HUES48 (cell line): ENCODE results near the gene KLHL3.

ENCODE experiments used
- H3K27ac ChIP-seq: one replicate; pipeline ENCODE4 v1.7.0; 2013; ENCODE audit warnings: low read depth, low read length, inconsistent platforms
- H3K27me3 ChIP-seq: 2 replicates; pipeline ENCODE4 v1.6.1; 2013; ENCODE audit warnings: mild to moderate bottlenecking, low read length; ENCODE audit not compliant: control insufficient read depth, insufficient read depth
- H3K36me3 ChIP-seq: 2 replicates; pipeline ENCODE4 v1.6.1; 2013; ENCODE audit warnings: low read length; ENCODE audit not compliant: control insufficient read depth, insufficient read depth
- H3K4me1 ChIP-seq: 2 replicates; pipeline ENCODE4 v1.6.1; 2013; ENCODE audit warnings: mild to moderate bottlenecking, low read length; ENCODE audit not compliant: control insufficient read depth, insufficient read depth
- H3K4me3 ChIP-seq: 2 replicates; pipeline ENCODE4 v1.5.1; 2013; ENCODE audit warnings: mild to moderate bottlenecking, low read depth, low read length
- H3K9ac ChIP-seq: 2 replicates; pipeline ENCODE4 v1.6.1; 2013; ENCODE audit warnings: mild to moderate bottlenecking, low read depth, low read length, moderate library complexity
- H3K9me3 ChIP-seq: 2 replicates; pipeline ENCODE4 v1.6.1; 2013; ENCODE audit warnings: low read length; ENCODE audit not compliant: control insufficient read depth, insufficient read depth

Gene KLHL3

DNA sequence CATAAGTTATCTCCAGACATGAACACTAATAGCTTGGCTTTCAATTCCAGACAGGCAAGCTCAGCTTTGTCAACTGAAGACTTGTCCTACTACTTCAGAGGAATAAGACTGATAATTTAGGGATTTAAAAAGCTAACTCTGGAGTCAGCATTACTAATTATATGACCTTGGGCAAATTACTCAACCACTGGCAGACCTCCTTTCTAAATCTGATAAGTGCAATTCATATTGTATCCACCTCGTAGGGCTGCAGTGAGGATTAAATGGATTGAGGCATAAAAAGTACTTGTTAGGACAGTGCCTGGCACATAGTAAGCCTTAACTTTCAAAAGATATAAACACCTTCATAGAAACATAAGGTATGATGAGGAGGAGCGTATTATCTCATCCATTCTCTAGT lies 104.4 kb downstream of the KLHL3 start:
- peaks cover 3% of the 10 kb centered on the region; the same call in 1 of the 2 replicates for H3K36me3 ChIP-seq
- H3K9me3 ChIP-seq, result no peaks in the 10 kb centered on the region
- no peaks in the 10 kb centered on the region for H3K27me3 ChIP-seq
- no peak overlapping the region for H3K4me3 ChIP-seq
- H3K4me1 ChIP-seq, result peaks cover 6% of the 10 kb centered on the region
- H3K27ac ChIP-seq, result no peak overlapping the region
- H3K9ac ChIP-seq, result no peak overlapping the region

DNA sequence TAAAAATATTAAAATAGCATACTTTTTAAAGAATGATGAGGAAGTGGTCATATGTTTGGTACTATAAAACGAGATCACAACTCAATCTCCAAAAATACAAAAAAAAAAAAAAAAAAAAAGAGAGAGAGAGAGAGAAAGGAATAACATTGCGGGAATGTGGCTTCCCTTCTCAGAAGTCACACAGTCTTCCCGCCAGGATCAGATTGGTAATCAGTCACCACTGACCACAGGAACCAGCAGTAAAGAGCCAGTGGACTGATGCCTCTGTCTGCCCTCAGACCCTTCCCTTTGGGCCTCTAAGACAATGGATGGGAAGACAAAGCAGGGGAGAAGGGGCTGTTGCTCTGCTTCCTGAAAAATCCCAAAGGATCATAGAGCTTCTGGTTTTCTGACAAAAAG lies 104.9 kb downstream of the KLHL3 start:
- H3K9me3 ChIP-seq, result no peaks in the 10 kb centered on the region
- no peak overlapping the region for H3K27ac ChIP-seq
- peaks cover 3% of the 10 kb centered on the region; the same call in 1 of the 2 replicates for H3K36me3 ChIP-seq
- H3K27me3 ChIP-seq, result no peaks in the 10 kb centered on the region
- no peak overlapping the region for H3K9ac ChIP-seq
- H3K4me3 ChIP-seq, result no peak overlapping the region
- peaks cover 6% of the 10 kb centered on the region for H3K4me1 ChIP-seq

DNA sequence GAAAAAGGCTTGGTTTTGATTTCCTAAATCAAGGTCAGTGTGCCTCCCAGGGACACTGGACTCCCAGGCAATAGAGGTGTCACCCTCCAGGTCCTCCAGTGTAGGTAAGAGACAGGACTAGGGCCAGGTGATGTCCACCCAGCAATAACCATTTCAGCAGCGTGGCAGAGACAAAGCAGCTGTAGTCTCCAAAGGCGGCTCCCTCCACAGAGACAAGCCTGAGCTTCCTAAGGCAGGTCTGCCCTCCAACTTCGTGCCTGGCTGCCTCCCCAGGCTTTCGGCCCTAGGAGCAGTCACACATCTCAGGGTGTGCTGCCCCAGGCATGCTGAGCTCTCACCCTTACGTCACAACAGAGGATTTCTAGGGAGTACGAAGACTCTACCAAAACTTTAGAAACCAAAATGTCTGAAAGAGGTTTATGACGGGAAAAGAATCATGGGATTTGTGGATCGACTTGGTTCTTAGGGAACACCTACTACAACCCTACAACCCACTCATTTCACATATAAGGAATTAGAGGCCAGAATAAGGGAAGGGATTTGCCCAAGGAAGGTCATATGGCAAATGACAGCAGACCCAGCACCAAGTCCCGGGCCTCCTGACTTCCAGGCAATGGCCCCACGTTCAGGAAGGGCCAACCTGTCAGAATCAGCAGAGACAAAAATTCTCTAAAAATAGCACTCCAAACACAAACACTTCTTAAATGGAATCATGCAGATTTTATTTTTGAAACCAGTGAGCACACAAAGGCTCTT lies 105.5 kb downstream of the KLHL3 start:
- Histone ChIP-seq H3K9me3 (no peaks in the 10 kb centered on the region), H3K4me1 (peaks cover 6% of the 10 kb centered on the region), H3K27ac (peak overlapping the region; percentile 36), H3K9ac (no peak overlapping the region), H3K36me3 (peaks cover 6% of the 10 kb centered on the region; the same call in 1 of the 2 replicates), H3K4me3 (no peak overlapping the region), H3K27me3 (no peaks in the 10 kb centered on the region)

DNA sequence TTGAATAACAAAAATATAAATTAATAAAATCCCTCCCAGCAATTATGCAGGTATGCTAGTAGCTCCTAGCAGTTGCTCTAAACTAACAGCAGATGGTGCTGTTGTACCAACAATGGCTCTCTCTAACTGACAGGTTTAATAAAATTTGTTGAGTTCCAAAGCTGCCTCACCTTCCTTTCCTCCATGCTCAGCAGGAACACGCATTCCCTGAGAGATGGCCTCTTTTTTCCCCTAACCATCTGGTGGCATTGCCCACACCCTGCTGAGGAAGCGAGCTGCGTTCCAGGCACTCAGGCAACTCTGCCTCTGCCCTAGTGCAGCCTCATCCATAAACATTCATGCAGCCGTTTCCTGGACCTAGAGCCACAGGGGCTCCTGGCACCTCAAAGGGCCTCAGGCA lies 106.2 kb downstream of the KLHL3 start:
- Histone ChIP-seq H3K4me1 (peaks cover 6% of the 10 kb centered on the region), H3K4me3 (no peak overlapping the region), H3K9ac (no peak overlapping the region), H3K27ac (no peak overlapping the region), H3K36me3 (peaks cover 13% of the 10 kb centered on the region; the same call in 1 of the 2 replicates), H3K9me3 (no peaks in the 10 kb centered on the region), H3K27me3 (no peaks in the 10 kb centered on the region)

DNA sequence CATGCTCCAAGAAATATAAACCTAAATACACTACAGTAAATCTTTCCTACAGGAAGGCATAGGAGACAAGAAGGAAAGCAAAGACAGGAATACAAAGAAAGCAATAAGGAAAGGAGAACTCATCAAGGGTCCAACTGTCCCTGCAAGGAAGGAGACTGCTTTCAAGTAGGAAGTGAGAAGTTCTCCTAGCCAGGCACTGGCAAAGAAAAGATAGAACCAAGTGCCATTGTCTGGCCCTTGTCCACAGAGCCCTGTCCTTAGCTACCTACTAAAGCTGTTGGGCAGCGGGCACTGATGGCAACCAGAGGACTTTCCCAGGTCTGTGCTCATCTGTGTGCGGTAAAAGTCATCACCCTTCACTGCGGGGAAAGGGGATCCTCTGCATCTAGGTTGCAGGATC lies 108.2 kb downstream of the KLHL3 start:
- no peak overlapping the region for H3K4me3 ChIP-seq
- H3K4me1 ChIP-seq, result peaks cover 6% of the 10 kb centered on the region
- no peaks in the 10 kb centered on the region for H3K9me3 ChIP-seq
- no peak overlapping the region for H3K27ac ChIP-seq
- no peak overlapping the region for H3K9ac ChIP-seq
- no peaks in the 10 kb centered on the region for H3K27me3 ChIP-seq
- H3K36me3 ChIP-seq, result peaks cover 16% of the 10 kb centered on the region; the same call in 1 of the 2 replicates

DNA sequence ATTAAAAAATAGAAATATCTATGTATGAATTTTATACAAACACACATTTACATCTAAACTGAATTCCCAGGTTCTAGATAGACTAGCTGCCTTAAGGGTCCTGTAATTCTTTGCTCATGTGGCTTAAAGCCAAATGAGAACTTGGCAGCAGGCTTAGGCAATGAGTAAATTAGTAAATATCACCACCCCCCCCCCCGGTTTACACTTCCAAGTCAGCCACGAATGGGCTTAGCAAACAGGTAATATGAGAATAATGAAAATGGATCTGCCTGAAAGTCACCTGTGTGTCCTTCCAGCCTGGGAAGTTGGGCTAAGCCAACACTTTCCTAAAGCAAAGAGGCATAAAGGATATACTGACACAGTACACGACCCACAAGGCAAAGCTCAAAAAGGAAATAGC lies 108.6 kb downstream of the KLHL3 start:
- H3K9me3 ChIP-seq, result no peaks in the 10 kb centered on the region
- peaks cover 6% of the 10 kb centered on the region for H3K4me1 ChIP-seq
- no peak overlapping the region for H3K4me3 ChIP-seq
- no peak overlapping the region for H3K27ac ChIP-seq
- H3K9ac ChIP-seq, result no peak overlapping the region
- no peaks in the 10 kb centered on the region for H3K27me3 ChIP-seq
- peaks cover 16% of the 10 kb centered on the region; the same call in 1 of the 2 replicates for H3K36me3 ChIP-seq

DNA sequence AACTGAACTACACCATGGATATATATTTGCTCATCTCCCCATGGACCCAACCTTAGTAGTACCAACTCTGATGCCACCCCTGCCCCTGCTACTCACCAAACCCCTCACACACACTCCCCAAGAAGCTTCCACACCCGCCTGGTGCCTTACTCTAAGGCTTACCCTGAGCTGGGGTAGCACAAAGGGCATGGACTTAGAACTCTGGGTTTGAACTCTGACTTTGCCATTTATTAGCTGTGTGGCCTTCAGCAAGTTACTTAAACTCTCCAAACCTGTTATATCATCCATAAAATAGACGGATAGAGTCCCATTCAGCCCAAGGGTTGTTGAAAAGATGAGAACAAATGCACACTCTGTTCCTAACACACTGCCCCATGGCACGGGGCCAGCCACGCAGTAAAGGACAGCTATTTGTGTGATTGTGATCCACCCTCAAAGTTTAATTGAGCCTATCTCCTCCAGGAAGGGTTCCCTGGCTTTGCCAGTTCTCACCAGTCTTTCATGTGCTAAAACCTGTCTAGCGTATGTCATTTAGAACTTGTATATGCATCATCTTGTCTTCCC lies 111.0 kb downstream of the KLHL3 start:
- Histone ChIP-seq H3K27ac (no peak overlapping the region), H3K27me3 (no peaks in the 10 kb centered on the region), H3K9ac (no peak overlapping the region), H3K4me3 (no peak overlapping the region), H3K4me1 (peaks cover 3% of the 10 kb centered on the region), H3K9me3 (no peaks in the 10 kb centered on the region), H3K36me3 (peaks cover 16% of the 10 kb centered on the region; the same call in 1 of the 2 replicates)

DNA sequence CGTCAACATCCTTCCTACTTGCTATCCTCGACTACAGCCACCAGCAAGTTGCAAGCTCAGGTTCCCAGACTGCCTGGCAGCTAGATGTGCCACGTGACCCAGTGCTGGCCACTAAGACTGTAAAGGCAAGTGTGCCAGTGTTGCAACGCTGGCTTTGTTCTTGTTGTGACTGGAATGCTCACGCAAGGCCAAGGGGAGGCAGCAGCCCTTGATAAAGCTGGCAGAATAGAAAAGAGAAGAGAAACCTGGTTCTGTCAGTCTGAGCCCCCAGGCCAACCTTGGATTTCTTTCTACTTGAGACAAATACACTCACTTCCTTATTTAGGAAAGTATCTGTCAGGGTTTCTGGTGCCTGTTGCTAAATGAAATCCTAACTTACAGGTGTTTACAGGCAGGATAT lies 113.0 kb downstream of the KLHL3 start:
- Histone ChIP-seq H3K4me1 (no peaks in the 10 kb centered on the region), H3K27me3 (no peaks in the 10 kb centered on the region), H3K36me3 (peaks cover 17% of the 10 kb centered on the region; the same call in 1 of the 2 replicates), H3K27ac (no peak overlapping the region), H3K4me3 (no peak overlapping the region), H3K9me3 (no peaks in the 10 kb centered on the region), H3K9ac (no peak overlapping the region)

DNA sequence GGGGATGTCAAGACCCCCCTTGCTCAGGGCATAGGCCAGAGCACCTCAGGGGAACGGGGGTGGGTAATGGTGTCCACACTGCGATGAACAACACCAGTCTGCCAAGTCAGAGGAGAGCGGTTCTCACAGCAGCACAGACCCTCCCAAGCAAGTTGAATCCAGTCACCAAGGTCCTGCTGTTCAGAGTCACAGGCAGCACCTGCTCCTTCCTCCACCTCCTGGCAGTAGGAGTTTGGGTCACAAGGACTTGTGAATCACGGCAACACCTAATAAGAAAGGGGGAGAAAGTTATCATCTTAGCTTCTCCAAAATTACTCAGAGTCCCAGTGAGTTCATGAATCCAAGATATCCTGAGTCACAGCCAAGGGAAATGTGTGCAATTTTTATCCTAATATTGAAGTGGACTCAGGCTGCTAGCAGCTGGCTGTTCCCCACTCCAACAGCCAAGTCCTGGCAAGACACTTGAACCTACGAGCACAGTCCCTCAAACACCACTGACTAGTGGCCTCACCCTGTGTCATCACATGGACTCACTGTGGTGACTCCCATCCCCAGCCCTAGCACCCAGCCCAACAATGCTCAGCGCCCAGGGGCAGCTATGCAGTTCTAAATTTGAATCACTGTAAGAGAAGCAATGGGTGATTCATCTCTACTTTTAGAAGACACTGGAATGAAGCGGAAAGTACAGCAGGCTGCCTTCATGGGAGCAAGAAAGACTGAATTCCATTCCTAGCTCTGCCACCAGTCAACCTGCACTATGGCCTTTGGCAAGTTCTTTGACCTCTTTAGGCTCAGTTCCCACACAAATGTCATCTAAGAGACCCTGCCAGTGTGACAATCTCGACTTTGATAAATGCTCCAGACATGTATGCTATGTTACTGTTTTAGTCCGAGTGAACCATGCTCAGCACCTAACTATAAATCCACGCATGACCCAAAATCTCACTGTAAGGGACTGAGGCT lies 113.7 kb downstream of the KLHL3 start:
- Histone ChIP-seq H3K36me3 (peaks cover 17% of the 10 kb centered on the region; the same call in 1 of the 2 replicates), H3K27me3 (no peaks in the 10 kb centered on the region), H3K9ac (no peak overlapping the region), H3K4me1 (no peaks in the 10 kb centered on the region), H3K4me3 (no peak overlapping the region), H3K9me3 (no peaks in the 10 kb centered on the region), H3K27ac (no peak overlapping the region)

DNA sequence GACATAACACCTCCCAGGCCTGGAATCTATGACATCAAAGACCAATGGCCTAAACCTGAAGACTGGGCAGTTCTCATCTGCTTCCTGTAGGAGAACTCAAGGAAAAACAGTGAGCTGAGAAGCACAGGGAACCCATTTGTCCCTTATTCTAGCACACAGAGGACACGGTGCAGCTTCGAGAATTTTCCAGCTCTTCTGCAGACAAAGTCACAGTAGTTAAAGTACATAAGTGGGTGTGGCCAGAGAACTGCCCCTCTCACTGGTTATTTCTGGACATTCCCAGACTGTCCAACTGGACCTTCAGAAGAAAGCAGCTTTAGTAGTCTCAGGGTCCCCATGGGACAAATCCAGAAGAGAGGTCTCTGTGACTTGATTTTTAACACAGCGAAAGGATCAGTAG lies 114.6 kb downstream of the KLHL3 start:
- H3K9me3 ChIP-seq, result no peaks in the 10 kb centered on the region
- no peak overlapping the region for H3K27ac ChIP-seq
- H3K27me3 ChIP-seq, result no peaks in the 10 kb centered on the region
- no peak overlapping the region for H3K9ac ChIP-seq
- no peak overlapping the region for H3K4me3 ChIP-seq
- H3K36me3 ChIP-seq, result peaks cover 17% of the 10 kb centered on the region; the same call in 1 of the 2 replicates
- H3K4me1 ChIP-seq, result no peaks in the 10 kb centered on the region
